DMS53 (cell line): Measurements from ENCODE around the gene SKAP1.
"Not testable (repeated sequence)": the region's sequence is repeated elsewhere in the genome, so short reads cannot be mapped to it uniquely, and the experiment has no call there.

Source experiments
- DNase-seq: peaks from one replicate; lab custom pipeline; 2025; lab: John Stamatoyannopoulos, UW

SKAP1 gene

DNA sequence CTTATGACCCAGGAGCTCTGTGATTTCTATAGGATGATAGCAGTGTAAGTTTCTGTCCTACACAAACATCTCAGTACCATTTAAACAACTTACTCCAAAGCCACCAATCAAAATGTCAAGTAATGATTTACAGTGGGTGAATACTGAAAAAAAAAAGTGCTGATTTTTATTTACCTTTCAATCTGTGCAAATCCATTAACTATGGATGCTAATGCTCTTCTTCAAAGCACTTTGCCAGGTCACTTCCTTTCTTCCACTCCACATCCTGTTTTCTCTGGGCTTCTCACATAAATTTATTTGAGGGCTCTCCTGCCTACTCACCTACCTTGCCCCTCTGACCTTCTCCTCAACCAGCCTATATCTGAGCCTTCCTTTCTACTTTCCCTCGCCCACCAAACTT is 101.6 kb downstream of the SKAP1 start:
- peak; percentile 53 for DNase-seq

DNA sequence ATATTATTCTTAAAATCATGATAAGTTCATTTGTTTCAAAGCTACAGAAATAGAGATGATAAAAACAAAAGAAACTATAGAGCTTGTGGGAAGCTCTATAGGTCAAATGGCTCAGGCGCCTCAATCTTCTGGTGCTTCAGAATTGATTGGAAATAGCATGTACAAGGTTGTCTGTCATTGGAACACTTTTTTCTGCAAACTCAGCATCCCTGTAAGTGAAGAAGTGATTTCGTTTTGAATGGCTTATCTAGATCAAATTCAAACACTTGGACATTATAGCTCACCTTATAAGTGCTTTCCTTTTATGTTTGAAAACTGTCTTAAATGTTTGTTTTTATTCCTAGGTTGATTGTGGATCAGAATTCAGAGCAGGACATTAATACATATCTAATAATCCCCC is 103.7 kb downstream of the SKAP1 start:
- no peak for DNase-seq

DNA sequence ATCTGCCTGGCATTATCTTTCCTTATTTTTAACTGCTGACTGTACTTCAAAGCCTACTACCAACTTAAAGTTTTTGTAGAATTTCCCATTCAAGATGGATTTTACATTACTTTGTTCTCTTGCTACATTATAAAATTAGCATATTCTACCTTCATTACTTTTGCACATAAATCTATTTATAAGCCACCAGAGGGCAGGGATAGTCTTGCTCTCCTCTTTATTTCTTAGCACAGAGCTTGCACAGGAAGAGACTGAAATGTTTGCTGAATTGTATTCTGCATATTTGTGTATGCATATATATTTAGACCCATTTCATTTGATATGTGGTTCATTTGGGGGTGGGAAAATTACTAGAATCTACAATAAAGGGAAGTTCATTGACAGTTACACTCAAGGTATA is 108.0 kb downstream of the SKAP1 start:
- no peak for DNase-seq

DNA sequence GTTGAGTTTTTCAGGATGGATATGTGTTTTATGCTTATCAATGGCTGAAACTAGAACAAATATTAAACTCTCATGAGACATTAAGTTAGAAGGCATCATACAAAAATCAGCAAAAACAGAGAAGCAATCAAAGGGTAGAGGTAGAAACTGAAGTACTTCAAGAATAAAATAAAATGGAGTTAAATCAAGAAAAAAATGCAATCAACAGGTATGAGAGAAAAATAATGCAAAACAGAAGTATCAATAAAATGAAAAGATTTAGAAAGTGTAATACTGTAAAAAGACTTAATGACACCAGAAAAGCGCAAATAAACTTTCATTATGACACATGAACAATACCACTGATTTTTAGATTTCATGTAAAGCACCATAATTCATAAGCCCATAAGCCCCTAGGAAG is 112.3 kb downstream of the SKAP1 start:
- DNase-seq = no peak

DNA sequence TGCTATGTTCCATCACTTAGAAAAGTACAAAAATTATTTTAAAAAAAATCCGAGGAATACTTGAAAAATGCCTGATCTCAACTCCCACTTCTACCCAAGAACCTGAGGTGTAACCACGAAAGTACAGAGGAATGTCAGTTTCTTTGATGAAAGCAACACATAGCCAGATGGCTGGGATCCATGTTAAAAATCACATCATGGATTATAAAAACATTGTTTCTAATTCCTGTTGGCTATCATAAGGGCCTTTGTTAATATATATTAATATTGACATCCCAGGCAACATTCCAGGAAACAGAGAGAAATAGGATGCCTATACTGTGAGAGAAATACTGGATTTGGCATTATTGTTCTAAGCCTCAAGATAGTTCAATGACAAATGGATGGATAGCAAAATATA is 115.3 kb downstream of the SKAP1 start:
- DNase-seq = no peak

DNA sequence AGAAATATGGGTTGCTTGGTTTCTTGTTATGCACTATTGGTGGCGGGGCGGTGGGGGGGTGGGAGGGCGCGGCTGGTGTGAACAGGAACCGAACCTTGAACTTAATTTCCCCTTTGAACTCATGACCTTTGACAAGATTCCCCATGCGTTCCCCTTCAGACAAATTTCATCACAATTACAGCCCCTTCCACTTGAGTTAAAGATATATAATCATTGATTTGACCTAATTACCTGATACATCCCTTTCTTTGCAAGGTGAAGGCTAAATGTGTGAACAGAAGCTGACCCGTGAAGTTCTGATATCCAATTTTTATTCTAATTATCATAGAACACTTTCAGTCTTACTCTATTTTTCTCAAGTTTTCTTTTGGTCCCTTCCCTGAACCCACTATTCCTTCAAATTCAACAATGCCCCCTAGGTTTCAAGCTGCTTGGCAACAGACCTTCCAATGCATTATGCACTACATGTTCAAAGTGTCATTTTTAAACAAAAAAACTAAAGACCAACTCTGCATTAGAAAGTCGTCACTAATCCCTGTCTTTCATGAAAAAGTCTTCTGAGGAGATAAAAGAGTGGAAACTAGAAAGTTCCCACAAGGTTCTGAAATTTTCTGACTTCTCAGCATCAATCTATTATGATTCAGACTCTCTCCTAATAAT is 116.8 kb downstream of the SKAP1 start:
- DNase-seq = no peak

DNA sequence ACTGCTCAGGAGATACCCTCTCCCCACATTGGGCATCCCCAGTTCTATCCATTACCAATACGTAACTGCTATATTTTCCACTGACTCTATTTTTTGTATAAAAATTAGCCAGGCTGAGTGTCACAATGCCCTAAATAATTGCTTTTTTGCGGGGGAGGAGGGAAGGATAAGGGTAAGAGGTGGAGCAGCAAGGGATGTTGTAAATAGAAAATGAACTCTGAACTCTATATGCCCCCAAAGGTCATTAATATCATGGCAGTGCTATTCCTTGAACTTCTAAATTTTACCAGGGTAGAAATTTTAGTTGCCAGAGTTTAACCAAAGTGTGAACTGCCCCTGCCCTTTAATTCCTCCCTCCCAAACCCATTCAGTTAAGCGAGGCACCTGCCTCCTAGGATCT is 118.7 kb downstream of the SKAP1 start:
- DNase-seq = no peak

DNA sequence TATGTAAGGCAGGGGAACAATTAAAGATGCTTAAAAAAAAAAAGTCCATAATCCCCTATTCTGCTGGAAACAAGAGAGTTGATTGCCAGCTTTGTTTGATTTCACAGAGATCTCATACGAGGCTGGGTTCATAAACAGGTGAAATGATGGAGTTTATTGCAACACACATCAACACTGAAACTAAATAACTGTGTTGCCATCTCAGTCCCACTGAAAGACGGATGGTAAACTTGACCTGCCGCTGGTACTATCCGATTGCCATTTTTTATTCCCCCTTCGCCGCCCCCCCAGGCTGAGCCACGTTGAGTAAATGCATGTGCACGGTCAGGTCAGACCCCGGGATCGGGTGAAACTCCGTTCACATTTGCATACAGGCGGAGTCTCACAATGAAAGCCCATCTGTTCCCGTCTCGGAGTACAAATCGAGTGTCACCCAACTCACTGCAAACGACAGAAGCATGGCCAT is 119.2 kb downstream of the SKAP1 start:
- DNase-seq = peak; percentile 86

DNA sequence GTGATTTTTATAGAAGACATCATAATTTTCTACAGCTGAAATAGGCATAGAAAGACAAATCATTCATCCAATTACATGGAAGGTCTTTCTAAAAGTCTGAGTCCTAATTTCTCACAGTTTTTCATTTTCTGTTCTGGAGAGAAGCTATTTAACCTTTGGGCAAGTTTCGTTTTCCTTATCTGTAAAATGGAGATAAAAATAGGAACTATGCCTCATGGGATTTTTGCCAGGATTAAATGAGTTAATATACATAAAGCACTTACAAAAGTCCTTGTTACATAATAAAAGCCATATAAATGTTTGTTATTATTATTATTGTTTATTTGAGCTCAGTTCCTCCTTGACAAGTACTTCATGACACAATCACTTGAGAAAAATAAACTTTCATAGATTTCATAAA is 121.4 kb downstream of the SKAP1 start:
- no peak for DNase-seq

DNA sequence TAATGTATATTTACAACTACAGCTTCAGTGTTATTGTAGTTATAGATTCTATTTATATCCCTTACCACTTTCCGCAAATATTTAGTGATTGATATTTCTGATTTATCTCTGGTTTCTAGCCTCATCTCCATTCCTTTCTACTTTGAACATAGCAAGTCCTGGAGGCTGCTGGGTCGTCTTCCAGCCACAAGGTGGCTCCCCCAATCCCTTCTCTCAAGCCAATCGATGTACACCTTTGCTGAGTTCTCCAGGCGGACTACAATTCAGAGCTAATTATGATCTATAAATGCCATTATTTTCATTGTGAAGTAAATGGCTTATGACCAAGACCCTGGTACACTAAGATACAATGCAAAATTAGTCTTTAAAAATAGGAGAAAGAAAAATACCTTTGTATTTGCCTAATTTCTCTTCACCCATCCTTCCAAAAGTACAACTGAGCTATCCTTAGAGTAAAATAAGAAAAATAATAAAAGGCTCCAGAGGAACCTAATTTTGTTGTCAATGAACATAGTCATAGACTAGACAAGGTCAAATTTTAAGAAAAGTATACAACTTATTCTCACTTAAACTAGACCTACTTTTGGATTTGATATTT is 122.1 kb downstream of the SKAP1 start:
- peak; percentile 79 for DNase-seq

DNA sequence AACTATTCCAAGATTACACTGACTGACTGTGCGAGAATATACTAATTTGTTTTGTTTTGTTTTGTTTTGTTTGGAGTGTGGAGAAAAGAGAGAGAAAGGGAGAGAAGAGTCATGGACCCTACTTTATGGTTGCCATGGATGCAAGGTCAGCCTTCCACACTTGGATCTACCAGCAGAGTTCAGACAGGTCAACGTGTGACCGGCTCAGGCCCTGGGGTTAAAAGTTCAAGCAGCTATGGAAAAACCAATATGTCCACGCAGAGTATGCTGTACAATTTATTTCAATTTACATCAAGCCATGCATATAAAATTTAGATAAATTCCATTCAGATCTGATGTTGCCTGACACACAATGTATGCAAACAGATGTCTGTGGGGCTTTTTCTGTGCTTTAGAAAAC is 122.8 kb downstream of the SKAP1 start:
- no peak for DNase-seq

DNA sequence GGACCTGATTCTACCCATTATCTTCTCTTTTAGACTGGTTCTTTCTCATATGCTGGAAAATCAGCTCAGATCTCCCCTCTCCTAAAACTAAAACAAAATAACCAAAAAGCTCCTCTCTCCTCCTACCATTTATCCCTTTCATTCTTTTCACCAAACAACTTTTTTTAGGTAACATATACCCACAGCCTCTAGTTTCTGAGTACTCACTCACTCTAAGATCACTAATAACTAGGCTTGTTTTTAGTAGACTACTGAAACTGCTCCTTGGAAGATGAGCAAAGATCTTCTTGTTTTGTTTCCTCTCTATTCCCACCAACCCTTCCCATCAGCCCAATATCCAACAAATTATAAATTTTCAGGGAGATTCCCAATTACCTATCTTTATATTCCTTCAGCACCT is 129.0 kb downstream of the SKAP1 start:
- no peak for DNase-seq

DNA sequence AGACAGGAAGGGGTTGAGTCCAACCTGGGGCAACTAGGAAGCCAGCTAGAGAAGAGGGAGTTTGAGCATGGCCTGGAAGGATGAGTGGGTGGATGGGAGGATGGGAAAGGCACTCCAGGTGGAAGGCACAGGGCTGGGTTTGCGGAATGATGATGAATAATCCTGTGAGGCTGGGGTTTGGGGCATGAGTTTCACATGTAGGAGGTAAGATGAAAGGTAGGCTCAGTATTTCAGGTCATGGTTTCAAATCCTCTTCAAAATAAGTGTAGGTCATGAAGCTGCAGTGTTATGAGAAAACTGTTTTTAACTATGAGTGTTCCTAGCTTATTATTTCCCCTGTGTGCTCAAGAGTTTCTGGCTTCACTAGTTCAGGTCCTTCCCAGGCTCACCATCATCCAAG is 130.3 kb downstream of the SKAP1 start:
- DNase-seq = no peak

DNA sequence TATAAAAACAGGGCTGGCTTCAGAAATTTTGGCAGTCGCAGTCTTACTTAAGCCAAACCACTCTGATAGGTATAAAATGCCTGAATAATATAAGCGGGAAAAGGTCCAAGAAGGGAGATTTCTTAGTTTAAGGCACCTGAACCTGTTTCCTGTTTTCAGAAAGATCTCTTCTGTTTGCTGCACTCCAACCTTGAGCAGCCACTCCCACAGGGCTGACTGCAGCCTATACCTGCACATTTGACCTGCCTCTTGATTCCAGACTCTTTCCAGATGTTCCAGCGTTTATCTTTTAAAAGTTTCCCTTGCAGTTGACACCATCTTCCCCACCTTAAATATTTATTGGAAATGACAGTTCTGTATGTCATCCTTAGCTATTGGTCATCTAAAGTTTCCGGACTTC is 132.2 kb downstream of the SKAP1 start:
- DNase-seq = peak; percentile 25

DNA sequence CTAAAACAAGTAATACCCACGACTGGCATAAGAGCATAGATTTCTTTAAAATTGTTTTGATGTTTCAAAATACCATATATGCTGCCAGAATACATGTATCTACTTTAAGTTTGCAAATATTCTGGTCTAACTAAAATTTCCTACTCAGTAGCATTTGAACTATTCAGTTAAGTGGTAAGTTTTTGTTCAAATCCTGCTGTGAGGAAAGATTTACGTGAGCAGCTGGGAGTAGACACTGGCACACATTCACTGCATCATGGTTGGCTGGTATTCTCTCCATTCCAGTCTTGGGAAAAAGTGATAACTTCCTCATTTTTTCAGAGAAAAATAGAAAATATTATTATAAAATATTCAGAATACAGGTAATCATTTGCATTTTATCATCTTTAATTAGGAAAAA is 133.6 kb downstream of the SKAP1 start:
- peak; percentile 15 for DNase-seq

DNA sequence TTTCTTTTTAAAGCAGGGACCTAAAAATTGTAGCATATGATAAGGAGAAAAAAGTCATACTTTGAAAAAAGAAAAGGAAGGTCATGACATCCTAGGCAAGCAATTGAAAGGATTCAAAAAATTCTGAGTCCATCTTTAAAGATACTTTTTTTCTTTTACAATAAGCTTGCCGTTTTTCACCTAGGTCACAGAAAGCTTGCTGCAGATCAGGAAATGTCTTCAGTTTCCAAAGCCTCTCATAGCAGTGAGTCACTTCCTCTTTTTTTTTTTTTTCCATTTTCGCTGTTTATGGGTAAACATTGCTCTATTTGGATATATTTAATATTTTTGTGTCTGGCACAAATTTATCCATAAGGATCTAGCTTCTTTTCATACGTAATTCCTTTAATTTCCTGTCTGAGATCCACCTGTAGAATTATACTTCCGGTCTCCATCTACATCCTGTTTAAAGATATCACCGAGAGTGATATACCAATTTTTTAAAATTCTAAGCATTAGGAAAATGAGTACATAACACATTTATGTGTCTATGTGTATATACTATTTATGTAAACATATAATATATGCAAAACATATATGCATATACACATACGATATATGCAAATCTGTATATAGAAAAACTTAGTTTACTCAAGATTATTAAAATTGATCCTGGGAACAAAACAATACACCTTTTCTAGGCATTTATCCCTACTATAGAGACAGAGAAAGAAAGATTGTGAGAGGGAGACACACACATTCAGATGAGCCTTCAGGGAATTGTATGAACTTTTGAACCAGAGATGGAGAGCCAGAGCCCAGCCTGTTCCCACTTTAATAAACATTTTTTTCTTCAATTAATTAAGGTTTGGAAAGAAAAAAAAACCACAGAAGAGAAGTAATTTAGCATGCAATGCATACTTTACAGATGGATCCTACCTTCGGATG is 134.4 kb downstream of the SKAP1 start:
- DNase-seq = peak; percentile 89

DNA sequence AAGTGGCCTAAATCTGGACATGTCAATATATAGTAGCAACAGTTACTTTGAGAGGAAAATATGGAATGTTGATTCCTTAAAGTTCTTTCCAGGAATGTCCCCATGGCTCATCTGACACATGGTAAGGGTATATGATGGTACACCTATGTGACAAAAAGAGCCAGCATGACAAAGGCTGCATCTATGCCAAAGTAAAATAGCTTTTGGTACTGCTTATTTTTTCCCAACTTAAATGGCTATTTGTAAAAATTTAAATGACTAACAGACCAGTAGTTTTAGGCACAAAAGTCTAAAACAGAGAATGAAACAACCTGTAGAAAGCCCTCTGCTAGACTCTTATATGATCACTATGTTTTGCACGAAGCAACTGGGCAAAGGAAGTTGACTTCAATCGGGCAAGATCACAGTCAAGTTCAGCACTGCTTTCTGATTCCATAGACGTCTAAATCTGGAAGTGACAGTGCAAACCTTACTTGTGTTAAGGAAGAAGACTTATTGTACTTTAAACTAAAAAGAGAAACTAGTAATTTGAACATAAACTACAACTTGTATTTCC is 135.1 kb downstream of the SKAP1 start:
- DNase-seq = peak; percentile 57

DNA sequence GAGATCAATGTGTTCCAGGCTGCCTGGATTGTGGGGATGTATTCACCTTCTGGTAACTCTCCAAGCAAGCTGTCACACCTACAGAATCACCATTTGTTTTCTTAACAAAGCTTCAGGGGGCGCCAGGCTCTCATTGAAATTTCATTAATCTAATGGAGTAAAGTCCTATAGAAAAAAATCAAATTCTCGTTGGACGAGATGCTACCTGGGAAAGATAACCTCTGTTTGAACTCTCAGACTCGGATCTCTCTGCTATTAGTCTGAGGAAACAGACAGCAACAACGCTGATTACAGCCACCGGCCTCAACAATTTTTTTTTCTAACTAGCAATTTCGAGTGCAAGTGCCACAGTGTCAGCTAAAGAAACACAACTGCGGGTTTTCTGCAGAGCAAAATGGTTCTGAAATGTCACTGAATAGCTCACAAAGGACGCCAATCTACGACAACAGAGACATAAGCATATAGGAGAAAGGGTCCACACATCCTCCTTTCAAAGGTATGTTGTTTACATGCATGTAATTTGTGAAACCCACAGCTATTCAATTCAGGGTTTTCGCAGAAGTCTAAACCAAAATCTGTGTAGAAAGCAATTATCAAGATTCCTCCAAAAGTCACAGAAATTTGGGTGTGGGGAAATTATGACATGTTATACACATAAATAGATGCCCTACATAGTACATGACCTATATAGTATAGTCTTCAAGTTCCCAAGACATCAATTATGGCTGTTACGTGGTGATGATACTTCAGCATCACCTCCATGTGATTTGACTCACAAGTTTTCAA is 135.8 kb downstream of the SKAP1 start:
- peak; percentile 15 for DNase-seq

DNA sequence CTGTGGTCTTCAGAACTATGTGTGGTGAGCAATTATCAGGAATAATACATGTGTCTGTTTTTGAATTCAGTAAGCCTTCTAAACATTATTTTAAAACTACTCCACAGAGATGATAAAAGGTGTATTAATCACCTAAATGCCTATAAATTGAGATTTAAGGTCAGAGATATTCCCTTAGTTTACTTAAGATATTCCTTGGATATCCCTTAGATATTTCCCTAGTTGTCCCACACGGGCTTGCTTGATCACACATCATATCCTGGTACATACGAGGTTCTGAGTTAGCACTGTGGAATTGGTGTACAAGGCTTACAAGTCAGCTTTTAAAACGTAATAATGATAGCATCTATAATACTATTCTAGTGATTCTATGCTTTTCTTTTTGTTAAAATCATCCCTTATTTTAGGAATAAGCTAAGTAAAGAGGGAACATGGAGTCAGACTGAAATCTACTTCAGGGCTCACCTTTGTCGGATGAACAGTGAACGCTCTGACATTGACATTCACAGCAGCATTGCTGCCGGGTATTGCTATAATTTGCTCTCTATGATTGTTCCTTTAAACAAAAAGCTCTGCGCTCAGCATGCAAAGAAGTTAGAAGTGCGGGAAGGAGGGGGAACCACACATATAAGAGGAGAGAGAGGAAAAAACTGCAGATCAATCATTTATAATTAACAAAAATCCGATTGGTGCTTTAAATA is 136.5 kb downstream of the SKAP1 start:
- no peak for DNase-seq

DNA sequence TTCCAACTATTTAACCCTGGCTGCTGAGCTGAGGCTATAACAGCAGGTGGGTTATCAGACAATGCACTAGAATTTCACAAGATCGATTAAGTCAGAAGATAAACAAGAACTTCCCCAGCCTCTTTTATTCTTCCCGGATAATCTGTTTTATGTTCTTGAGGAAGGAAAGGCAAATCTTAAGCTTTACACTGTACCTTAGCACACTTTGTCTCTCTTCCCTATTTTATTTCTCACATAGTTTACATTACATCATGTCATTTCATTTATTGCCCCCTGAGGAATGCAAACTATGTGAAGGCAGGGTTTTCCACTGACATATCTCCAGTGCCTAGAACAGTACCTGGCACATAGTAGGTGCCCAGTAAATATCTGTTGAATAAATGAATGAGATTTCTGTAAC is 139.6 kb downstream of the SKAP1 start:
- no peak for DNase-seq

DNA sequence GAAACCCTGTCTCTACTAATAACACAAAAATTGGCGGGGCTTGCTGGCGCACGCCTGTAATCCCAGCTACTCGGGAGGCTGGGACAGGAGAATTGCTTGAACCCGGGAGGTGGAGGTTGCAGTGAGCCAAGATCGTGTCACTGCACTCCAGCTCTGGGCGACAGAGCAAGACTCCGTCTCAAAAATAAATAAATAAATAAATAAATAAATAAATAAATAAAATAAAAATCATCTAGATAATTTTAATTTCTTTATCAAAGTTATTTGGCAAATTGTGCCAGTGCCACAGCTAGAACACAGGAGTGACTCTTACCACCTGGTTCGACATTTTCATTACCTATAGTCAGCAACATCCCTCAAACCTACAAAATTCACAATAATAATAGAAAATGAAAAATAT is 143.1 kb downstream of the SKAP1 start:
- DNase-seq = not testable (repeated sequence)
